AG04449 (cell line): ENCODE data around the gene PDZD2.
"Not testable (repeated sequence)": the region's sequence is repeated elsewhere in the genome, so short reads cannot be mapped to it uniquely, and the experiment has no call there.

Experiments
- CTCF ChIA-PET: fragments of 350-600 bp; formaldehyde crosslinking; extraction: SDS; loops from one replicate; lab custom pipeline; 2021; ENCODE audit warnings: antibody characterized with exemption; lab: Yijun Ruan, JAX
- POLR2A ChIA-PET: fragments of 400-600, 350-600 bp; formaldehyde crosslinking; extraction: SDS; loops from one replicate; lab custom pipeline; 2020; ENCODE audit warnings: antibody characterized with exemption, inconsistent platforms; lab: Yijun Ruan, JAX
- DNase-seq: peaks from one replicate; pipeline ENCODE4 v3.0.0-alpha.2; 2010; ENCODE audit warnings: low read depth, low spot score
- H3K4me3 ChIP-seq: 2 replicates; pipeline ENCODE4 v1.5.1; 2011; ENCODE audit warnings: low read depth, mild to moderate bottlenecking, control low read depth, low read length
- TF ChIP-seq, protein P1 (sequence below): IDR thresholded peaks from one replicate; pipeline ENCODE4 v1.5.1; 2011; ENCODE audit warnings: mild to moderate bottlenecking, moderate library complexity, low read length, control low read depth, inconsistent platforms; ENCODE audit not compliant: insufficient read depth; ENCODE audit errors: missing control alignments

The PDZD2 gene

DNA sequence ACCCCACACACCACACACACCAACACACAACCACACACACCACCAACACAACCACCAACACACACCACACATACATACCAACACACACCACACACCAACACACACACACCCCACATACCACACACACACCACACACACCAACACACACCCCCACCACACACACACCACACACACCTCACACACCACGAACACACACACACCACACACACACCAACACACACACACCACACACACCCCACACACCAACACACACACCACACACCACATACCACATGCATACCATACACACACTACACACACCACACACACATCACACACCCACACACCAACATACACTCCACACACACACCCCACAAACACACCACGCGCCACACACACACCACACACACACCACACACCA lies 363.8 kb downstream of the PDZD2 start:
- TF ChIP-seq, protein P1, sequence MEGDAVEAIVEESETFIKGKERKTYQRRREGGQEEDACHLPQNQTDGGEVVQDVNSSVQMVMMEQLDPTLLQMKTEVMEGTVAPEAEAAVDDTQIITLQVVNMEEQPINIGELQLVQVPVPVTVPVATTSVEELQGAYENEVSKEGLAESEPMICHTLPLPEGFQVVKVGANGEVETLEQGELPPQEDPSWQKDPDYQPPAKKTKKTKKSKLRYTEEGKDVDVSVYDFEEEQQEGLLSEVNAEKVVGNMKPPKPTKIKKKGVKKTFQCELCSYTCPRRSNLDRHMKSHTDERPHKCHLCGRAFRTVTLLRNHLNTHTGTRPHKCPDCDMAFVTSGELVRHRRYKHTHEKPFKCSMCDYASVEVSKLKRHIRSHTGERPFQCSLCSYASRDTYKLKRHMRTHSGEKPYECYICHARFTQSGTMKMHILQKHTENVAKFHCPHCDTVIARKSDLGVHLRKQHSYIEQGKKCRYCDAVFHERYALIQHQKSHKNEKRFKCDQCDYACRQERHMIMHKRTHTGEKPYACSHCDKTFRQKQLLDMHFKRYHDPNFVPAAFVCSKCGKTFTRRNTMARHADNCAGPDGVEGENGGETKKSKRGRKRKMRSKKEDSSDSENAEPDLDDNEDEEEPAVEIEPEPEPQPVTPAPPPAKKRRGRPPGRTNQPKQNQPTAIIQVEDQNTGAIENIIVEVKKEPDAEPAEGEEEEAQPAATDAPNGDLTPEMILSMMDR: no peak
- no peak for DNase-seq
- ChIA-PET POLR2A (no interaction called here), CTCF (no interaction called here)
- no peak overlapping the region for H3K4me3 ChIP-seq

DNA sequence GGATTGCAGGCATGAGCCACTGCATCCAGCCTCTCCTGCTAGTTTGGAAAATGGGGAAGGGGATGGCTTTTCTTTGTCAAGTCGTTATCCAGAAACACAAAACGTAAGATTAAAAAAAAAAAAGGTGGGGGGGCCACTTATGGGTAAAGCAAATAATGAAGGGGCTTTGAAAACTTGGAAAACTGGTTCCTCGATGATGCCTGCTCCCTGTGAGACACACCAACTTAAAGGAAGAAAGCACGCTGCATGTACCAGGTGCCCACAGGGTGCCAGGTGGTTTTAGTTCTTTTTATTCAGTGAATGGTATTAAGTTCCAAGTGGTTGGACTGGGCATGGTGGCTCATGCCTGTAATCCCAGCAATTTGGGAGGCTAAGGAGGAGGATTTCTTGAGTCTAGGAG lies 365.1 kb downstream of the PDZD2 start:
- TF ChIP-seq, protein P1: no peak
- DNase-seq: no peak
- CTCF ChIA-PET: no interaction called here
- H3K4me3 ChIP-seq: no peak overlapping the region
- POLR2A ChIA-PET: no interaction called here

GRCh38 chr5:32004404-32004803 lies 365.5 kb downstream of the PDZD2 start:
- TF ChIP-seq, protein P1: no peak
- DNase-seq: no peak
- POLR2A ChIA-PET: no interaction called here
- CTCF ChIA-PET: no interaction called here
- no peak overlapping the region for H3K4me3 ChIP-seq

- ChIA-PET POLR2A (no interaction called here), CTCF (no interaction called here)
- TF ChIP-seq, protein P1: no peak
Measured at GRCh38 chr5:32008746-32009145, 369.8 kb downstream of the PDZD2 start.

DNA sequence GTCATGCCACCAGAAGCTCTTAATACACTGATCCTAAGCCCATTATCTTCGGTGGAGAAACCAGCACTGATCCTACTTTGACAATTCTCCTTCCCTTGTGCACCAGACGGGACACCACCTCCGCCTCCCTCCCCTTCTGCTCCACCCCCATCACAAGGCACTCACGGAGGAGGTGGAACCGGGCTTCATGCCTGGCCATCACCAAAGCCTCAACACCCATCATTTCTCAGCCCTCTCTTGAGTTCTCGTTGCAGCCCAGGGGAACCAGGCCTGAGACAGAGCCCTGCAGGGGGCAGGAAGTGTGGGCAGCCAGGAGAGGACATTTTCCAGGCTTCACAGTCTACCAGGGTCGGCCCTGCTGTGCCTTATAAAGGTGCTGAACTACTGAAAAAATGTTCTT lies 374.7 kb downstream of the PDZD2 start:
- ChIA-PET CTCF (no interaction called here), POLR2A (no interaction called here)
- H3K4me3 ChIP-seq: no peak overlapping the region
- no peak for DNase-seq
- TF ChIP-seq, protein P1: no peak

More at GRCh38 chr5:32008746-32009145, 369.8 kb downstream of the PDZD2 start:
- H3K4me3 ChIP-seq: no peak overlapping the region
- no peak for DNase-seq

GRCh38 chr5:32014096-32014745 lies 375.3 kb downstream of the PDZD2 start:
- CTCF ChIA-PET: no interaction called here
- no peak overlapping the region for H3K4me3 ChIP-seq
- POLR2A ChIA-PET: no interaction called here
- TF ChIP-seq, protein P1: no peak
- no peak for DNase-seq

GRCh38 chr5:32015262-32015661 lies 376.3 kb downstream of the PDZD2 start:
- H3K4me3 ChIP-seq, POLR2A ChIA-PET, CTCF ChIA-PET, DNase-seq: not testable (repeated sequence)
